ENCODE results near the gene CES2.

DNA sequence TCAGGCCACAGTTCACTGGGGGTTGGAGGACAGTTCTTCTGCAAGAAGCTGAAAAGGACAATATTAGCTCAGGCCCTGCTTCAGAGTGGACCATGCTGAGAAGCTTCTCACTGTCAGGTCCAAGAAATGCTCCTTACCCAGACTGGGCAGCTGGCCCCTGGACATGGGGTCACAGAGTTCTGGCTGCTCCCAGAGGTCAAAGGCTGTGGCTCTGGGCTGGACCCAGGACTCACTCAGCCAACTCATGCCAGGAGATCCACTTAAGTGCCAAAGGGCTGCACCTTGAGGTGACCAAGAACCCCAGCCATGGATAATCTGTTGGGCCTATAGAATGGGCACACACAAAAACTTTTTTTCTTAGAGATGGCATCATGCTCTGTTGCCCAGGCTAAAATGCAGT, 4.0 kb downstream of the CES2 start:
- TF ChIP-seq EZH2 (IDR thresholded peaks at IDR 0.05; ENCODE audit: borderline replicate concordance) = no peak
- TF ChIP-seq, protein P1, sequence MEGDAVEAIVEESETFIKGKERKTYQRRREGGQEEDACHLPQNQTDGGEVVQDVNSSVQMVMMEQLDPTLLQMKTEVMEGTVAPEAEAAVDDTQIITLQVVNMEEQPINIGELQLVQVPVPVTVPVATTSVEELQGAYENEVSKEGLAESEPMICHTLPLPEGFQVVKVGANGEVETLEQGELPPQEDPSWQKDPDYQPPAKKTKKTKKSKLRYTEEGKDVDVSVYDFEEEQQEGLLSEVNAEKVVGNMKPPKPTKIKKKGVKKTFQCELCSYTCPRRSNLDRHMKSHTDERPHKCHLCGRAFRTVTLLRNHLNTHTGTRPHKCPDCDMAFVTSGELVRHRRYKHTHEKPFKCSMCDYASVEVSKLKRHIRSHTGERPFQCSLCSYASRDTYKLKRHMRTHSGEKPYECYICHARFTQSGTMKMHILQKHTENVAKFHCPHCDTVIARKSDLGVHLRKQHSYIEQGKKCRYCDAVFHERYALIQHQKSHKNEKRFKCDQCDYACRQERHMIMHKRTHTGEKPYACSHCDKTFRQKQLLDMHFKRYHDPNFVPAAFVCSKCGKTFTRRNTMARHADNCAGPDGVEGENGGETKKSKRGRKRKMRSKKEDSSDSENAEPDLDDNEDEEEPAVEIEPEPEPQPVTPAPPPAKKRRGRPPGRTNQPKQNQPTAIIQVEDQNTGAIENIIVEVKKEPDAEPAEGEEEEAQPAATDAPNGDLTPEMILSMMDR (IDR thresholded peaks at IDR 0.05; ENCODE audit: poor library complexity) = no peak
